ENCODE results near the gene IKBKG.
A peak's percentile ranks its signal among the peaks of the same experiment; 100 is the strongest.

IKBKG gene

DNA sequence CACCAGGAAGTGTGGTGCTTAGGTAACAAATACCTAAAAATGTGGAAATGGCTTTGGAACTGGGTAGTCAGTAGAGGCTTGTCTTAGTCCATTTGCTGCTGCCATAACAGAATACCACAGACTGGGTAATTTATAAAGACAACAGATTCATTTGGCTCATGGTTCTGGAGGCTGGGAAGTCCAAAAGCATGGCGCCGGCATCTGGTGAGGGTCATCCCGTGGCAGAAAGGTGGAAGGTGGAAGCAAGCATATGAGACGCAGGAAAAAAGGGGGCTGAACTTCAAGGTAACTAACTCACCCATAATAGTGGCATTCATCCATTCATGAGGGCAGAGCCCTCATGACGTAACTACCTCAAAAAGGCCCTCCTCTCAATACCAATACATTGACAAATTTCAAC, 38.0 kb upstream of the IKBKG start:
- TF ChIP-seq POU2F2 (IDR thresholded peaks at IDR 0.05; ENCODE audit: low read depth, low read length) (no peak), POLR2AphosphoS5 (IDR thresholded peaks at IDR 0.05; ENCODE audit: low read depth, low read length) (no peak), POLR2A (IDR thresholded peaks at IDR 0.05; ENCODE audit: low read depth, low read length) (no peak), SPI1 (IDR thresholded peaks at IDR 0.05; ENCODE audit: low read depth, low read length) (no peak), PAX5 (IDR thresholded peaks at IDR 0.05; ENCODE audit: insufficient read depth, low read length, severe bottlenecking) (no peak), TAF1 (IDR thresholded peaks at IDR 0.05; ENCODE audit: low read depth, low read length) (no peak)
- DNase-seq (ENCODE audit: insufficient read length, low spot score), result no peak
- FAIRE-seq, result no peak

DNA sequence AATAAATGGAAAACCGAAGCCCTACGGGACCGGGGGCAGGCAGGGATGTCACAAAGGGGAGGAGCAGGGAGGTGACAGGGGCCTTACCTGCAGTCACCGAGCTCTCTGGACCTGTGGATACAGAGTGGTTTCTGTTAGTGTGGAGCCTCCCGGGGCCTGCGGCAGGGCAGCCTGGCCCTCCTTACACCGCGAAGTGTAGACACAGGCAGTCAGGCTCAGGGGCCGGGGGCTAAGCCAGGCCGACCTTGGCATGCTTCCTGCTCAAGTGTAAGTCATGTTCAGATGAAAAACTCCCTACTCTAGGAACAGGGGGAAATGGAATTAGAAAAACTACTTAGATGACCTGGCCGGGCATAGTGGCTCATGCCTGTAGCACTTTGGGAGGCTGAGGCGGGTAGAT, 35.7 kb upstream of the IKBKG start:
- no peak for TF ChIP-seq TAF1 (IDR thresholded peaks at IDR 0.05; ENCODE audit: low read depth, low read length)
- DNase-seq (ENCODE audit: insufficient read length, low spot score) (no peak), FAIRE-seq (no peak)

DNA sequence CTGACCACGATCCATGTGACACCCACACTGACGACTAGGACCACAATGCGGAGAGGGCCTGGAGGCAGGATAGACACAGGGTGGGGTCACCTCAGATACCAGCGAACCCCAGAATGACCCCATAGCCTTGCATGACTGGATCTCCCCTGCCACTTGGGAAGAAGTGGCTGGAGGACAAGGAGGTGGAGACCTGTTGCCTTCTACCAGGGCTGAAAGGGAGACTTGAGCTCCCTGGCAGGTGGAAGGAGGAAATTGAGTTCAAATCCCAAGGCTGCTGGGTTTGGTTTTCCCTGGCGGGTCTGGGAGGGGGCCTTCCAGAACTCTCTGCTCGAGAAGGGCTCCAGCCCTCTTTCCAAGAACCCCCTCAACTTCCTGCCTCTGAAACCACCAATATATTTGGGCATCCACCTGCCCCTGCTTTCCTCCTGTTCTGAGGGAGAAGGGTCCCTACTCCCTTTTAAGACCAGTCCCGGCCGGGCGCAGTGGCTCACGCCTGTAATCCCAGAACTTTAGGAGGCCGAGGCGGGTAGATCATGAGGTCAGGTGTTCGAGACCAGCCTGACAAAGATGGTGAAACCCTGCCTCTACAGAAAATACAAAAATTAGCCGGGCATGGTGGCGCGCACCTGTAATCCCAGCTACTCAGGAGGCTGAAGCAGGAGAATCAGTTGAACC, 34.4 kb upstream of the IKBKG start:
- no peak for DNase-seq (ENCODE audit: insufficient read length, low spot score)
- no peak for TF ChIP-seq SPI1 (IDR thresholded peaks at IDR 0.05; ENCODE audit: low read depth, low read length)
- no peak for TF ChIP-seq TAF1 (IDR thresholded peaks at IDR 0.05; ENCODE audit: low read depth, low read length)
- TF ChIP-seq POLR2AphosphoS5 (IDR thresholded peaks at IDR 0.05; ENCODE audit: low read depth, low read length), result no peak
- TF ChIP-seq POU2F2 (IDR thresholded peaks at IDR 0.05; ENCODE audit: low read depth, low read length), result no peak
- TF ChIP-seq POLR2A (IDR thresholded peaks at IDR 0.05; ENCODE audit: low read depth, low read length), result no peak
- FAIRE-seq, result no peak

DNA sequence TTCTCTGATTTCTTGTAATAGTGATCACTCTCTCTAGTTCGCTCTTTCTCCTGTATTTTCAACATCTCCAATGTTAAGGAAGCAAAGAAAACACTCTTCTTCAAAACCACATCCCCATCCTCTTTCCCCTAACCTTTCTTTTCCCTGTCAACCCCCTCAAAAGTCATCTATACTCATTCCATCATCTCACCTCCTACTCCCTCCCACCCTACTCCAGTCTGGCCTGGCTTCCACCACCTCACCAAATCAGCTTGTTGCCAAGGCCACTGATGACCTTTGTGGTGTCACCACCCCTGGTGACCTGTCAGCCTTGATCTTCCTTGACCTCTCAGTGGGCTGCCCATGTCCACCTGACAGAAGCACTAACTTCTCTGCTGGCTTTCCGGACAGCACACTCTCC, 33.7 kb upstream of the IKBKG start:
- TF ChIP-seq POU2F2 (IDR thresholded peaks at IDR 0.05; ENCODE audit: low read depth, low read length), result no peak
- DNase-seq (ENCODE audit: insufficient read length, low spot score) (no peak), FAIRE-seq (no peak)

DNA sequence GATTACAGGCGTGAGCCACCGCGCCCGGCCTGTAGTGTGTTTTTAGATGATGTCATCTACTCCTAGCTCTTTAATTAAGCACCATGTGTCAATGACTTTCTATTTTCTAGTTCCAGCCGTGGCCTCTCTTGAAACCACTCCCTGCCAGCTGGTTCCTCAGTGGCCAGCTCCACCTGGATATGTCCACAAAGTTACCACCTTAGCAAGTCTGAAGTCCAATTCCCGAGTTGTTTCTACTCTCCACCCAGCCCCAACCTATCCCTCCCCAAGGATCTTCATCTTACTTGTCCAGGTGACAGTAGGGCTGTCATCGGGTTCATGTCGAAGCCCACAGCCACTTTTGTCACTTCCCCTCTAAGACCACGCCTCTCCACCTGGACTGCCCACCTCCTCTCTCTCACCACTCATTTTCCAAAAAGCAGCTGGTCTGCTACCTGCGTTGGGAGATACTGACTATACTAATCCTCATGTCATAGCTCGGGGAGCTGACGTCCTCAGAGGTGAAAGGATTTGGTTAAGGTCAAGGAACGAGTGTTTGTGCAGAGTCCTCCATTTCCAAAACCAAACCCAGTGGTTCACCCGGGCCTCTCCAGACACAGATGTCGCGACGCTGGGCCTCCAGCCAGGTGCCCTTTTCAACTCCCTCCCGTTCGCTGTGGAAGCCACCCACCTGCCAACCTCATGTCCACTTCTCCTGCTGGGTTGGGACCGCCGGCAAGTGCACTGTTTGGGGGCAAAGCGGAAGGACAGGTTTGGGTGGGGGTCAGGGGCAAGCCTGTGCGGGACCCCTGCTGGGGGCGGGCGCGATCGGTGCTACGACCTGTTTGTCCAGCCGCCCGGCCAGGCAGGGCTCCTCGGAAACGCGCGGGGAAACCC, 32.1 kb upstream of the IKBKG start:
- TF ChIP-seq SPI1 (IDR thresholded peaks at IDR 0.05; ENCODE audit: low read depth, low read length), result peak; percentile 74
- no peak for TF ChIP-seq POLR2A (IDR thresholded peaks at IDR 0.05; ENCODE audit: low read depth, low read length)
- DNase-seq (ENCODE audit: insufficient read length, low spot score) (no peak), FAIRE-seq (peak; percentile 77)

DNA sequence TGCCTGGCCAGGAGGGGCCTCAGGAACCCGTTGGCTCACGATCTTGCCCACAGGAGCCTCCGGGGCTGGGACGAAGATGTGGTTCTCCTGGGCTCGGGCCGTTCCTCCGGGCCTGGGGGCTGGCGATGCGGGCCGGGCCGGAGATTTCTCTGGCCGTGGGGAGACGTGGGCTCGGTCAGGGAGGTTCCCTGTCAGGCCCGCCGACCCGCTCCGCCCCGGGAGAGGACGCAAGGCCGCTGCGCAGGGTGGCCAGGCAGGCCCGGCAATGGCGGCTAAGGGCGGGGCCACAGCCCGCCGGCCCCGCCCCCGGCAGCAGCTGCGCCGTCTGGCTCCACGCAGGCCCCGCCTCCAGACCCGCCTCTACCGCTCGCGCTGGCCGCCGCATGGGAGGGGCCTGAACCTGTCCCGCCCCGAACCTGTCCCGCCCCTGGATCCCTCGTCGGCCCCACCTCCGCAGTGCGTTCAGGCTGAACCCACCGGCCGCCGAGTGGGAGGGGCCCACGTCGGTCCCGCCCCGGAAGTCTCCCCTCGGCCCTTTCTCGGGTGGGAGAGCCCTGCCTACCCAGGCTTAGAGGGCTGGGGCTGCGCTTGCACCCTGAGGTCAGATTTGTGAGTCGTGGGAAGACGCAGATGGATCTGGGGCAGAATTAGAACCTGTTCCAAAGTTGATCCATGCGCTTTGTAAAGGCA, 31.3 kb upstream of the IKBKG start, which contains the start of gene FAM3A:
TSS of gene FAM3A (minus strand) at position 267 of the 690 bp plus-strand sequence. CDS start 460 bp downstream, outside the sequence.
- FAIRE-seq (peak; percentile 98), DNase-seq (ENCODE audit: insufficient read length, low spot score) (peak; percentile 67)
- TF ChIP-seq POU2F2 (IDR thresholded peaks at IDR 0.05; ENCODE audit: low read depth, low read length) (no peak), POLR2AphosphoS5 (IDR thresholded peaks at IDR 0.05; ENCODE audit: low read depth, low read length) (peak; percentile 67), POLR2A (IDR thresholded peaks at IDR 0.05; ENCODE audit: low read depth, low read length) (peak; percentile 63), SPI1 (IDR thresholded peaks at IDR 0.05; ENCODE audit: low read depth, low read length) (no peak), TAF1 (IDR thresholded peaks at IDR 0.05; ENCODE audit: low read depth, low read length) (0 out of 2 replicates have a peak, but pooled peaks have one; percentile 35), PAX5 (IDR thresholded peaks at IDR 0.05; ENCODE audit: insufficient read depth, low read length, severe bottlenecking) (no peak)

DNA sequence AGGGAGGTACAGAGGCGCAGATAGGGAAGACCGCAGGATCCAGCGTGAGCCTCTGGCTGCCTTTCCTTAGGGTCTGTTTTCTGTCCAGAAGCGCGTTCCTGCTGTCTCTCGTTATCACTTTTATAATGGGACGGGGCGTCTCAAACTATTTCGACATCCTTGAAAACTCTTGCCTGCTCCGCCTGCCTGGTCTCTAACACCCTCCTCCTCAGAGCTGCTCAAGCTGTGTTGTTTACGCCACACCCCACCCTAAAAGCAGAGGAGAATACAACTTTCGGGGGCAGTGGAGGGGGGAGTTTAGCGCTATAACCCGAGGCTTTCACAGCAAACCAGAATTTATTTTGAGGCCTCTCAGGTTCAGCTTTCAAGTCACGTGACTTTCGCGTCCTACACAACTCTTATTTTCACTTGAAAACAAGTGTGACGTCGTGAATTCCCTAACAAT, 30.7 kb upstream of the IKBKG start:
- TF ChIP-seq POU2F2 (IDR thresholded peaks at IDR 0.05; ENCODE audit: low read depth, low read length) (no peak), TAF1 (IDR thresholded peaks at IDR 0.05; ENCODE audit: low read depth, low read length) (no peak), POLR2A (IDR thresholded peaks at IDR 0.05; ENCODE audit: low read depth, low read length) (no peak), POLR2AphosphoS5 (IDR thresholded peaks at IDR 0.05; ENCODE audit: low read depth, low read length) (no peak), SPI1 (IDR thresholded peaks at IDR 0.05; ENCODE audit: low read depth, low read length) (no peak), PAX5 (IDR thresholded peaks at IDR 0.05; ENCODE audit: insufficient read depth, low read length, severe bottlenecking) (no peak)
- peak; percentile 38 for FAIRE-seq
- DNase-seq (ENCODE audit: insufficient read length, low spot score), result no peak

DNA sequence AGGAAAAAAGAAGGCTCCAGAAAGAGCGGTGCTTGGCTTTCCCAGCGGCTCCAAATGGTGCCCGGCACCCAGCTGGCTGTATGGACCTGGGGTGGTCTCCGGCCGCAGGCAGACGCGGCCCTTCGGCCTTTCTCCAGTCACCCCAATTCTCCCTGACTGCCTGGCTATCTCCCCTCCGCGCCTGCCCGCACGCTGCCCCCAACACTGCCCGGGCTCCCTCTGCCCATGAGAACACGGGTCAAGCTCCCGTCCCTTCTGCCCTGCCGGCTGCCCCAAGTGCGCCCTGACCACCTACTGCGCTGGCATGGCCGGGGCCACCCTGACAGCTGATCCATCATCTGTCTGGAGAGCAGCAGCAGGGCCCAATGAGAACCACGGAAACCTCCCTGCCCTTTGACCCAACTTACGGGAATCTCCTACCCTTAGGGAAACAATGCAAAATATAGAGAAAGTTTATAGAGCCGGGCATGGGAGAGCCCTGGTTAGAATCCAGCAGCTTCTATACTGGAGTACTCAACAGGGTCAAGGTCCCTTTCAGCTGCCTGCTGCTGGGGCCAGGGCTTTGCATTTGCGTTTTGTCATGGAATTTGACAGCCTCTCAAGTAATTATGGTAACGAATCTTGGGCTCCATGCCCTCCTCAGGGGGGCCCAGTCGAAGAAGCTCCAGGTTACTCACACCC, 30.2 kb upstream of the IKBKG start:
- no peak for TF ChIP-seq PAX5 (IDR thresholded peaks at IDR 0.05; ENCODE audit: insufficient read depth, low read length, severe bottlenecking)
- no peak for TF ChIP-seq SPI1 (IDR thresholded peaks at IDR 0.05; ENCODE audit: low read depth, low read length)
- TF ChIP-seq POLR2AphosphoS5 (IDR thresholded peaks at IDR 0.05; ENCODE audit: low read depth, low read length), result no peak
- TF ChIP-seq TAF1 (IDR thresholded peaks at IDR 0.05; ENCODE audit: low read depth, low read length), result no peak
- no peak for TF ChIP-seq POU2F2 (IDR thresholded peaks at IDR 0.05; ENCODE audit: low read depth, low read length)
- TF ChIP-seq POLR2A (IDR thresholded peaks at IDR 0.05; ENCODE audit: low read depth, low read length), result no peak
- FAIRE-seq, result no peak
- DNase-seq (ENCODE audit: insufficient read length, low spot score), result no peak

DNA sequence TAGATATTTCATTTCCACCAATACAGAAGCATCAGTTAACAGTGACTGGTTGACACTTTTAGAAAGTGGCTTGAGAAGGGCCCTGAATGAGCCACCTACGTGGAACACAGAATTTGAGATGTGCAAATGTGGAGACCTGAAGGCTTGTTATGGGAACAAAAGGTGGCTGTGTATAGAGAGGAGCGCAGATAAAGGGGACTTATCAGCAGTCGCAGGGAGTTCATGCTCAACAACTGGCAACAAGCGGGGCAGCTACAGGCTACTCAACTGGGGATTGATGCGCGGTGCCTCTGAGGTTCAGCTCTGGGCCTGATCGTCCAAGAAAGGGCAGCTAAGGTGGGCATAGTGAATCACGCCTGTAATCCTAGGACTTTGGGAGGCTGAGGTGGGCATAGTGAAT, 28.0 kb upstream of the IKBKG start:
- no peak for FAIRE-seq
- no peak for TF ChIP-seq POLR2AphosphoS5 (IDR thresholded peaks at IDR 0.05; ENCODE audit: low read depth, low read length)
- TF ChIP-seq TAF1 (IDR thresholded peaks at IDR 0.05; ENCODE audit: low read depth, low read length), result no peak
- TF ChIP-seq SPI1 (IDR thresholded peaks at IDR 0.05; ENCODE audit: low read depth, low read length), result no peak
- TF ChIP-seq POLR2A (IDR thresholded peaks at IDR 0.05; ENCODE audit: low read depth, low read length), result no peak
- TF ChIP-seq POU2F2 (IDR thresholded peaks at IDR 0.05; ENCODE audit: low read depth, low read length), result no peak
- TF ChIP-seq PAX5 (IDR thresholded peaks at IDR 0.05; ENCODE audit: insufficient read depth, low read length, severe bottlenecking), result no peak
- no peak for DNase-seq (ENCODE audit: insufficient read length, low spot score)

Data from GM12891 (cell line).